ENCODE measurements around the gene PTH1R.

Gene PTH1R

GRCh38 chr3:46935168-46935858 is 57.8 kb downstream of the PTH1R start:
- peak; percentile 87 for TF ChIP-seq CTCF (conservative IDR thresholded peaks at IDR 0.05; ENCODE audit: control insufficient read depth, insufficient read depth, low read depth, low read length)
- H3K4me3 ChIP-seq (ENCODE audit: control insufficient read depth, low read depth, low read length): no peak overlapping the region
- peak; percentile 92 for DNase-seq (ENCODE audit: low read depth)

GRCh38 chr3:46935989-46936558 is 58.6 kb downstream of the PTH1R start:
- no peak for TF ChIP-seq CTCF (conservative IDR thresholded peaks at IDR 0.05; ENCODE audit: control insufficient read depth, insufficient read depth, low read depth, low read length)
- H3K4me3 ChIP-seq (ENCODE audit: control insufficient read depth, low read depth, low read length): no peak overlapping the region
- no peak for DNase-seq (ENCODE audit: low read depth)

GRCh38 chr3:46936733-46937250 is 59.3 kb downstream of the PTH1R start:
- DNase-seq (ENCODE audit: low read depth): peak; percentile 61
- no peak for TF ChIP-seq CTCF (conservative IDR thresholded peaks at IDR 0.05; ENCODE audit: control insufficient read depth, insufficient read depth, low read depth, low read length)
- no peak overlapping the region for H3K4me3 ChIP-seq (ENCODE audit: control insufficient read depth, low read depth, low read length)

- no peak overlapping the region for H3K4me3 ChIP-seq (ENCODE audit: control insufficient read depth, low read depth, low read length)
- no peak for DNase-seq (ENCODE audit: low read depth)
- no peak for TF ChIP-seq CTCF (conservative IDR thresholded peaks at IDR 0.05; ENCODE audit: control insufficient read depth, insufficient read depth, low read depth, low read length)
Measured at GRCh38 chr3:46938118-46938517, 60.6 kb downstream of the PTH1R start.

GRCh38 chr3:46939578-46940445 is 62.3 kb downstream of the PTH1R start:
- no peak overlapping the region for H3K4me3 ChIP-seq (ENCODE audit: control insufficient read depth, low read depth, low read length)
- no peak for TF ChIP-seq CTCF (conservative IDR thresholded peaks at IDR 0.05; ENCODE audit: control insufficient read depth, insufficient read depth, low read depth, low read length)
- no peak for DNase-seq (ENCODE audit: low read depth)

GRCh38 chr3:46942076-46942475 is 64.6 kb downstream of the PTH1R start:
- no peak overlapping the region for H3K4me3 ChIP-seq (ENCODE audit: control insufficient read depth, low read depth, low read length)
- no peak for DNase-seq (ENCODE audit: low read depth)
- no peak for TF ChIP-seq CTCF (conservative IDR thresholded peaks at IDR 0.05; ENCODE audit: control insufficient read depth, insufficient read depth, low read depth, low read length)

Measured in fibroblast of mammary gland (primary cell).